Renal pelvis (tissue), 4 donors: ENCODE data around the gene ATP8B1. TPM values are rescaled to one million over a fixed set of nuclear protein-coding genes. Genes with fewer than 3 reads are reported as not detected.
"Not testable (repeated sequence)": the region's sequence is repeated elsewhere in the genome, so short reads cannot be mapped to it uniquely, and the experiment has no call there.

Experiments used
- DNase-seq: peaks from one replicate; pipeline ENCODE4 v3.0.0-alpha.2; 2013
- polyA plus RNA-seq, 3 donors: library from polyadenylated mRNA; unstranded; fragments of 120-200 nt; gene quantifications; one replicate each; pipeline ENCODE4 v1.2.1, GENCODE V29; 2013; ENCODE audit not compliant: insufficient read length in 3 of 3

Gene ATP8B1
- polyA plus RNA-seq, 3 donors: 23.5 to 33.0 (median 25.1) TPM

DNA sequence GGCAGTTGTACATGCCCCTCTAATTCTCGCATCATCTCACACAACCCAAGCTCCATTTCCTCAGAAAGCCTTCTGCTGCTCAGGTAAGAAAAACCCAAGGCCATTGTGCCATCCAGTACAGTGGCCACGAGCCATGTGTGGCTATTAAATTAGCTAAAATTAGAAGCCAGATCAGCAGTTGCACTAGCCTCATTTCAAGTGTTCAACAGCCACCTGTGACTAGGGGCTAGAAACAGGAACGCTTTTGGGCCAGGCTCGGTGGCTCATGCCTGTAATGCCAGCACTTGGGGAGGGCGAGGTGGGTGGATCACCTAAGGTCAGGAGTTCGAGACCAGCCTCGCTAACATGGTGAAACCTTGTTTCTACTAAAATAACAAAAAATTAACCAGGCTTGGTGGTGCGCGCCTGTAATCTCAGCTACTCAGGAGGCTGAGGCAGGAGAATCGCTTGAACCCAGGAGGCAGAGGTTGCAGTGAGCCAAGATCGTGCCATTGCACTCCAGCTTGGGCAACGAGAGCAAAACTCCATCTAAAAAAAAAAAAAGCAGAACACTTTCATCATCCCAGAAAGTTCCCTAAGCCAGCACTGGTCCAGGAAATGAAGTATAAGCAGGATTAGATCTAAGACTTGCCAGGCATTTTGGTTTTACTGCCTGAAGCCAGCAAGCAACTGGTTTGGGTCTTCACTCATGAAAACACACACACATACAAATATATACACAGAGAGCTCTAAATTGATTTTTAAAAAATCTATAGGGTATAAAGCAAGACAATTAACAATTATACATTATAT, 35.7 kb downstream of the ATP8B1 start:
- DNase-seq: no peak

DNA sequence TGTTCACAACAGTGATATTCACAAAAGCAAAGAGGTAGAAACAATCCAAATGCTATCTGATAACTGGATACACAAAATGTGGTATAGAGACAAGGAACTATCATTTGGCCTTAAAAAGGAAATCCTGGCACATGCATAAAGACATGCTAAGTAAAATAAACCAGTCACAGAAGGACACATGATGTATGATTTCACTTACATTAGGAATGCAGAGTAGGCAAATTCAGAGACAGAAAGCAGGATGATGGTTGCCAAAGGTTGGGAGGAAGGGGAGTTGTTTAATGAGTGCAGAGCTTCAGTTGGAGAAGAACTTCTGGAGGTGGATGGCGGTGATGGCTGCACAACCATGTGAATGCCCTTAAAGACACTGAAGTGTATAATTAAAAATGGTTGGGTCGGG, 38.1 kb downstream of the ATP8B1 start:
- DNase-seq: no peak

DNA sequence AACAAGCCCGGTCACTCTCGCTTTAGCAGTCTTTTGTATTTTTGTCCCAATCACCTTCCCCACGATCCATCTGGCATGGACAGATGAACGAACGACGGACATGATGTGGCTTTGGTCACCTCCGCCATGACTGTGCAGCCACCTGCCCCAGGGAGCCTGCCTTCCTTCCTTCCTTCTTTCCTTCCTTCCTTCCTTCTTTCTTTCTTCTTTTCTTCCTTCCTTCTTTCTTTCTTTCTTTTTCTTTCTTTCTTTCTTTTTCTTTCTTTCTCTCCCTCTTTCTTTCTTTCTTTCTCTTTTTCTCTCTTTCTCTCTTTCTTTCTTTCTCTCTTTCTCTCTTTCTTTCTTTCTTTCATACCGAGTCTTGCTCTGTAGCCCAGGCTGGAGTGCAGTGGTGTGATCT, 39.0 kb downstream of the ATP8B1 start:
- DNase-seq: no peak

DNA sequence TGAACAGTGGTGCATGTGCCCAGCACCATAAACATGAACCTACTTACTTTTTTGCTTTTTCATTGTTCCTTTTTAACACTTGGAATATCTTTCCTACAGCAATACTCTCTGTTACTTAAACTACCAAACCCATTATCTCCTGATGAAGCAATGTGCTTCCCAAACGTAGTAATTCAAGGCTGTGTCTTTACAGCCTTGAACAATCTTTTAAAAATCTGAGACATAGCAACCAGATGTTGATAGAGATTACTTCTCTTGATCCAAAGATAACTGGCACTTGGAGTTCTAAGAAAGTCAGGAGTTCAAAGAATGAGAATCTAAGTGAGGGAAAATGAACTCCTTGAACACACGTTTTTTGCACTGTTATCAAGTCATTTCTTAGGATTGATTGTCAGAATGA, 40.4 kb downstream of the ATP8B1 start:
- DNase-seq: no peak

DNA sequence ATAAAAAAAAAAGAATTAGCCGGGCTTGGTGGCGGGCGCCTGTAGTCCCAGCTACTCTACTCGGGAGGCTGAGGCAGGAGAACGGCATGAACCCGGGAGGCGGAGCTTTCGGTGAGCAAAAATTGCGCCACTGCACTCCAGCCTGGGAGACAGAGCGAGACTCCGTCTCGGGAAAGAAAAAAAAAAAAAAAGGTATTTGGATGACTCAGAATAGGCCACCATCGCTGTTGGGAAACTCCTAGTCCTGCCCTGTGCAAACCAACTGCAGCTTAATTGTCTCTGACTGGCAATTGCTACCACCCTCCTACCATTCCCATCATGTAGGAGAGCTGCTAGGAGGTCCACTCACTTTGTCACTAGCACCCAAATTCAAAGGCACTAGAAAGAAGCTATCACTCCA, 43.5 kb downstream of the ATP8B1 start:
- no peak for DNase-seq

DNA sequence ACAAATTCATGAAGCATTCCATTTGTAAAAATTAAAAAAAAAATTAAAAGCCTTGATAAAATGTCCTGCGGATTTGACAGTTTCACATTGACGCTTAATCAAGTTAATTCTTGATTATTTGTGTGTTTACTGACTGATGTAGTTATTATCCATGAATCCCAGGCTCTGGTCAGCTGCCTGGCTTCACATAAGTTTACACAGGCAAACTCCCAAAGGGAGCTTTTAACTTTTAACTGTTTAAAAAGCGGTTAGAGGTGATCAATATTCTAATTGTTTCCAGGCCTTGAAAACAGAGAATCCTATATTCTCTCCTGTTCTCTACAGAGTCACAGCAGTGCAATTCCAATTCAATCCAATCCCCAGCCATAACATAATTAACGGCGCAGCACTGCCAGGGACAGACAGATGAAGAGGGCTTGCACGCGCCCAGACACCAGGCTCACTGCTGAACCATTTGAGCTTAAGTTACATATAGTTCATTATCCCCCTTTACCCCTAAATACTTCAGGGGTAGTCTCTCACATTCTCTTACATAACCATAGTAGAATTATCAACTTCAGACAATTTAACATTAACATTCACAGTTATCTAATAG, 47.5 kb downstream of the ATP8B1 start:
- no peak for DNase-seq

DNA sequence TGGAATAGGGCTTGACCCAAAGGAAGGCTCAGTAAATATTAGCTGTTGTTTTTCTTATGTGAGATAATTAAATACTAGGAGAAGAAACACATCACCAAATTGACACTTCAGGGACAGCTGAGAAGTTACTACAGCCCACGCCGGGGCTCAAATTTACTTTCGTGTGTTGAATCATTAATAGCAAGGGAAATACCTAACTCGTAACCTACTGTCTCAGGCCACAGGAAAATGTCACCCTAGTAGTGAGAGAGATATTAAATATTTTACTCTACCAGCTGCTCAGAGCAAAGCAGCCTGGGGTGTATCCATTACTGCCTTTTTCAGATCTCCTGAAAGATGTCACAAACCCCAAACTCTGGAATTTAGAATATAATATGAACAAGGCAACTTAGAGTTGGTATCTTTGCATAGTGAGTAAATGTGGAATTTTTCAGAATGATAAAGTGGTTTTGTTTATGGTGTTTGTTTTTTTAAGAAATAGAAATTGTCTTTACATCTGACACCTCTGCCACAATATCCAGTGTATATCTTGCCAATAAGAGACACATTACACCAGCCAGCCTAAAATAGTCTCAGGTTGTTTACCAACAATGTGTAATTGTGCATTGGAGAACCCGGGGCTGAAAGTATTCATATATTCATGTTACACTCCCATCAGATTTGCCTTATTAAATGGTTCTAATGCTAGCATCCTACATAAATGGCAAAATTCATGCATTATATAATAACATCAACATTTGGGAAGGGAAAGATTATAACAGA, 48.4 kb downstream of the ATP8B1 start:
- no peak for DNase-seq

DNA sequence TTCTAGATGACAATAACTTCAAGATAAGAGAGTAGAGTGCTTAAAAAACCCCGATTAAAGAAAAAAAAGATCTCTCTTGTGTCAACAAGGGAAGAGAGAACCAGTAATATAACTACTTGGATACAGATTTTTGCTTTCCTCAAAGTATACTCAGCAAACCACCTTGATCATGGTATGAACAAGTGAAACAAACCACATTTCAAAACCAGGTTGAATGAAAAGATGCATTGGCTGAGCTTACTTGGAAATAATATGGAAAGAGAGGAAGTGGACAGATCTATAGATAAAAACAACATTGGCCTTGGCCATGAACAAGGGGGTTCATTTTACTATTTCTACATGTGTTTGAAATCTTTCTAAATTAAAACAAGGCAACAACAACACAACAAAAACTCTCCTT, 50.1 kb downstream of the ATP8B1 start:
- no peak for DNase-seq

DNA sequence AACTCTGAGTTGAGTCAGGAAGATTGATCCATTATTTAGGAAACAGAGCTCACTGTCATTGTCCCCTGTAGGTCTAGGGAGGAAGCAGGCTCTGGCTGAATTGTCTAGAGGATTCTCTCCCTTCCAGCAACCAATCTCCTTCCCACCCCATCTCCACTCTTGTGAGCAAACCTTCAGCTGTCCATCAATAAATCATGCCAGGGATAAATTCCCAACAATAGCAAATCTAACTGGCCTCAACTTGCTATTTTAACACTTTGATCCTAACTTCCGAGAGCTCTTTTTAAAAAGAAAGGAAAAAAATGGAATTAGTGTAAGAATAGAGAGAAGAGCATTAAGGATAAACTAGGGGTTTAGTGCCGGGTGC, 53.5 kb downstream of the ATP8B1 start:
- no peak for DNase-seq

DNA sequence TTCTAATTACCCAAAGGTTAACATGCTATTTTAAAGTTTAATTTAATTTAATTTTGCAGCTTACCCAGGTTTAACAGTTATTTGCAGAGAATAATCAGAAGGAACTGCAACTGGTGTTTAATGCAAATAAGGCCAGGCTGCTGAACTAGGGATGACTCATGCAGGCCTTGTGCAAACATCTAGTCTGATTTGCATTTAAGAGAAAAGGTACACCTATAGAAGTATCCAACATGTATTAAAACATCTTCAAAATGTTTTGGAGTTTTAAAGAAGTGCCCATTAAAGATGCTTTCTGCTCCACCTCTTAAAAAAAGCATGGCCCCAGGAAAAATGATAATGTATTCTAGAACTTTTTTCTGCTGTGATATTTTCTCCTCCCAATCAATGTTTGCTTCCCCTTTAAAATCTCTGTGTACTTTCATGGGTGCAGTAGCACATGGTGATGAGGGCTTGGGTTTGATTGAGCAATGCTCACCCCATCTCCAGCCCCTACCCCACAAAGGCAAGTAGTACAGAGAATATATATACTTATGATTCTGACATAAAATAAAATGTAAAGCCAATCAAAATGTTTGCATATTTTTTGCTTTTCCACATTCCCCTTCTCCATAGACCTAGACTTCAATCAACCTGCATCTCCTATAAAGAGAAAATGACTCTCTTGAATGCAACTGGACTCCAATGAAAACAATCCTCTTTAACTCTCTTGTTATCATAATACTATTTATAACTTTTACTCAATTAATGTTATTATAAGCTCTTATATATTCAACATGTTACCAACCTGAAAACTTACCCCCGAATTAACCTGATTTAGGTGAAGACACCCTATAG, 54.1 kb downstream of the ATP8B1 start:
- DNase-seq: no peak

DNA sequence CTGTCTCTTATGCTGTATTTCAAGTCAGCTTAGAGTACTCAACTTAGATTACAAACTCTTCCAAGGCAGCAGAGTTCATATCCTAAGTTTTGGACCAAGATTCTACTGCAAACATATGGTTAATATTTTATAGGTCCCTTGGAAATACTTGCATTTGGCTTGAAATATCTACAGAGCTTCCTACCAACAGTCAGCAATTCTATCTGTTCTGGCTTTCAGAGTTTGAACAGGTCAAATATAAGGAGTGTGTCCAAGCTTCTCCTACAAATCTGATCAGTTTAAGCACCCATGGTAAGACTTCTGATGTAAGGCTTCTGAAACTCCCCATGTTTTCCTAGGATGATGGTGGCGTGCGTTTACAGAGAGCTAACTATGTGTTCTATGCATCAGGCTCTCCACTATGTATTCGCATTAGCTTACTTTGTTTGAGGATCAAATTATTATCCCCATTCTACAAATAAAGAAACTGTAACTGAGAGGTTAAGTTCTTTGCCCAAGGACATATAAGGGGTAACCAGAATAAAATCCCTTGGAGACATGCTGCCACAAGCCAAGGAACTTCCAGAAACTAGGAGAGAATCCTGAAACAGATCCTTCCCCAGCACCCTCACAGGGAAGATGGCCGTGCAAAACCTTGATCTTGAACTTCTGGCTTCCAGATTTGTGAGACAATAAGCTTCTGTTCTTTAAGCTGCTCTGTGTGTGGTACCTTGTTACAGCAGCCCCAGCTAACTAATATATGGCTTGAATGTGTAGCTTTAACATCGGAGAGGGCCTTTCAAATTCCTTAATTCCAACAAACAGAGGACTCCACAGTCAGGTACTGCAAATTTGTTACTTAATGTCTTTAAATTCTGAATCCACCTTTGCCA, 55.1 kb downstream of the ATP8B1 start:
- no peak for DNase-seq

DNA sequence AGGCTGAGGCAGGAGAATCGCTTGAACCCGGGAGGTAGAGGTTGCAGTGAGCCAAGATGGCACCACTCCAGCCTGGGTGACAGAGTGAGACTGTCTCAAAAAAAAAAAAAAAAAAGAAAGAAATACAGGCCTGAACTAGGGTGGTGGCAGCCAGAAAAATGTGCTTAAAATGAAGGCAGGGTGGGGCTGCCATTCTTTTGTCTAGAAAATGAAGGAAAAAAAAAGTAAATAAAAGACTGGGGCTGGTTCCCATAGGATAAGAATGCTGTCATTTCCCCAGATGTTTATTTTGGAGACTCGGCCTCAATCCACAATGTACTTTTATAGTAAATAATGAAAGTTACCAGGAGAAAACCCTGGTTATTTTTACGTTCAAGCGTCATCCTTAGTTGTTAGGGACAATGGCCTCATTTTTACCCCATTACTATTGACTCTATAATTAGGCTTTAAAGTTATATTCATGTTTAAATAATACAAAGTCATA, 58.9 kb downstream of the ATP8B1 start:
- no peak for DNase-seq

DNA sequence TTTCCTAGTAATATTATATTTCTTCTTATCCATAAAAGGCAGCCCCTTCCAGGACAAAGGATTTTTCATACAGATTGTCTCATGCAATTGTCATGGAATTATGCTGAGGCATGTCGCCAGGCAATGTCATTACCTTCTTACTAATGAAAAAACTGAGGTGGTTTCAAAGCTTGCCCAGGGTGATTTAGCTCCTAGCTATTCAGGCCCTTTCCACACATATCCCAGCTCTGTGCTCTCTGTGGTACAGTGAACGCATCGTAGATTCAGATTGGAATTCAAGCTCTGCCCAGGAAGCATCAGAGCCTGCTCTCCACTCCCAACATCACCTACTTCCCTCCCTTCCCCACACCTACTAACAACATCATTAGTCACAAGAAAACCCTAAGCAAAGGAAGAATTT, 60.1 kb downstream of the ATP8B1 start:
- no peak for DNase-seq

DNA sequence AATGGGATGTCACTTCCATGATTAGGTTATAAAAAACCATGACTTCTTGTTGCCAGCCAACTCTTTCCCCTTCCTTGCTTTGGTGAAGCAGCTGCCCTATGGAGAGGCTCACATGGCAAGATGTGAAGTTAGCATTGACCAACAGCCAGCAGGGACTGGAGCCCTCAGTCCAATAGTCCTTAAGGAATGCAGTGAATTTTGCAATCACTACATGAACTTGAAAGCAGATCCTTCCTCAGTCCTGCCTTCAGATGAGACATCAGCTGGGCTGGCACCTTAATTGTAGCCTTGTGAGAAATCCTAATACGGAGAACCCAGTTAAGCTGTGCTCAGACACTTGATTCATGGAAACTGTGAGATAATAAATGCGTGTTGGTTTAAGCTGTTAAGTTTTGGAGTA, 61.8 kb downstream of the ATP8B1 start:
- DNase-seq: no peak

DNA sequence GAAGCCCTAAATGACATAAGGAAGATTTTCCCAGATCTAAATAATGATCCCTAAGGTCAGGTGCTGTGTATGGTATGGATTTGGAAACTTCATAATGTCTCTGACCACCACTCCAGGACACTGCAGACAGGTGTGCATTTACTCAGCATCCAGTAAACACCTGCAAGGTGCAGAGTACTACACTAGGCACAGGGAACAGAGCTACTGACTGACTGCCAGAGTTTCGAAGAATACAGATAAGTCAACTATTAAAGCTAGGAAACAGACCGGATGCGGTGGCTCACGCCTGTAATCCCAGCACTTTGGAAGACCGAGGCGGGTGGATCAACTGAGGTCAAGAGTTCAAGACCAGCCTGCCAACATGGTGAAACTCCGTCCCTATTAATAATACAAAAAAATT, 65.0 kb downstream of the ATP8B1 start:
- DNase-seq: no peak

DNA sequence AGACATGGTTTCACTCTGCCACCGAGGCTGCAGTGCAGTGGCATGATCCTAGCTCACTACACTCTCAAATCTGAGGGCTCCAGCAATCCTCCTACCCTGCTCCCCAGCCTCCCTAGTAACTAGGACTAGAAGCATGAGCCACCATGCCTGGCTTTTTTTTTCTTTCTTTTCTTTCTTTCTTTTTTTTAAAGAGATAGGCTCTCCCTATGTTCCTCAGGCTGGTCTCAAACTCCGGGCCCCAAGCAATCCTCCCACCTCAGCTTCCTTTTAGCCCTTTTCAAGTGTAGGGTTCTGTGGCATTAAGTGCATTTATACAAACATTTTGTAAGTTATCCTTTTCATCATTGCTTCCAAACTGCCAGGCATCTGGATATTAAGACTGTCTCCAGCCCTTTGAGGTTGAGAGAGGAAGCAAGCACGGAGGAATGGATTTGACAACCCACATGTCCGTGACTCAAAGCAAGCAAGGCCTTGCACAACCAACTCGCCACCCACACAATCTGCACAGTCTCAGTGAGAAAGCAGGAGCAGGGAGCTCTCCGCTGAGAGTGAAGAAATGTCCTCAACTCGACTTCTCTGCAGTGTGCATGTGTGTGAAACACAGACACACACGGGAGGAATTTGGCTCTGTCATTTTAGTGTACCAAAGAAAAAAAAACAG, 65.6 kb downstream of the ATP8B1 start:
- no peak for DNase-seq

DNA sequence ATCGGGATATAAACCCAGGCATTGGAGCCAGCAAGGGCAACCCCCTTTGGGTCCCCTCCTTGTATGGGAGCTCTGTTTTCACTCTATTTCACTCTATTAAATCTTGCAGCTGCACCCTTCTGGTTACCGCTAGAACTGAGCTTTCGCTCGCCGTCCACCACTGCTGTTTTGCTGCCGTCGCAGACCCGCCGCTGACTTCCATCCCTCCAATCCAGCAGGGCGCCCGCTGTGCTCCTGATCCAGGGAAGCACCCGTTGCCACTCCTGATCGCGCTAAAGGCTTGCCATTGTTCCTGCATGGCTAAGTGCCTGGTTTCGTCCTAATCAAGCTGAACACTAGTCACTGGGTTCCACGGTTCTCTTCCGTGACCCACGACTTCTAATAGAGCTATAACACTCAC, 68.1 kb downstream of the ATP8B1 start:
- not testable (repeated sequence) for DNase-seq

DNA sequence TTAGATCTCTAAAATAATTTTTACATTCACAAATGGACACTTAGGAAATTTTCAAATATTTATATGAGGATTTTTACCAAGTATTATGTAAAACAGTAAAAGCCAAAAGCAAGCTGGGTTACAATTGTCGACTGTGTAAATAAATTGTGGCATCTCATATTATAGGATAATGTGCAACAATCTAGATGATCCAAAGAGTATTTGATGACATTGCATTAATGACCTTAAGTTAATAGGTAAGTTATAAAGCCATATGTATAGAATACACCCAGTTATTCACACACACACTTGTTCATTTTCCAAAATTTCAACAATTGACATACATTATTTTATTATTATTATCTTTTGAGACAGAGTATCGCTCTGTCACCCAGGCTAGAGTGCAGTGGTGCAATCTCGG, 69.3 kb downstream of the ATP8B1 start:
- DNase-seq: no peak

DNA sequence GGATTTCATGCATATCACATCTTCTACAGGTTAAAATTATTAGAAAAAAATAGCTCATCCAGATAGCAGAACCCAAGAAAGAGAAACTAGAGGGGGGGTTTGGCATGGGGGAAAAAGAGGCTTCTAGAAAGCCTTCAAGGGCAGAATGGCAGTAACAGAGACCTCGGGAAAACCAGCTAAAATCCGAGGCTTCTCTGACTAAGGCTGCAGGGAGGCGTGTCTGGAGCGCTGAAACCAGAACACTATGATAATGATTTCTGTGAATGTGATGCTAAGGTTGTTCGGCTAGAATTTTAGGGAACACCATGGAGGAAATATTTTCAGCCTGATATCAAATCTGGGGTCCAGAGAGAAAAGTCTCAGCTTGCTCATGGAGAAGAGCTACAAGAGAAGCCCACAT, 73.0 kb downstream of the ATP8B1 start:
- DNase-seq: no peak

DNA sequence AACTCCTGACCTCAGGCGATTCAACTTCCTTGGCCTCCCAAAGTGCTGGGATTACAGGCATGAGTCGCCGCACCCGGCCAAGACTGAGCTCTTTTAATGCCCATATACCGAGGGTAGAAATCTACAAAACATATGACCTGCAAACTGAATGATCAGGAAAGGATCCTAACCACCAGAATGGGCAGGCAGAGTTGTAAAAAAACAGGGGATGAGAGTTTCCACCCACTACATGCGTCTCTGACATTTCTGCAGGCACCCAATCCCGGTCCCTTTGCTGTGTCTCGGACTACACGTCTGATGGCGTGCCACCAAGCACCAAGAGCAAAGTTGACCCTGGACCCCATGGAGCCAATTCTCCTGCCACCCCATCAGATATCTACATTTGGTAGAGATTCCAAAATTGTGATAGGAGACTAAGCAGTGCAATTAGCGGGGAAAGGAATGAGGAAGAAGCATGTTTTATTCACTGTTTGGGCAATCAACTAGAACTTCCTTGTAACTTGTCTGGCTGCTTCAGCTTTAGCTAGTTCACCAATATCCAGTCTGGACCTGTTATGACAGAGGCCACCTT, 74.1 kb downstream of the ATP8B1 start:
- DNase-seq: no peak
